ENCODE results near the gene YEATS2. TPM values are rescaled to one million over a fixed set of nuclear protein-coding genes. Genes with fewer than 3 reads are reported as not detected.
"Not testable (repeated sequence)": the region's sequence is repeated elsewhere in the genome, so short reads cannot be mapped to it uniquely, and the experiment has no call there.

Gene YEATS2
- polyA plus RNA-seq, 1 of the 3 experiments (the other 2 are of a cell fraction) = 19.9 TPM

DNA sequence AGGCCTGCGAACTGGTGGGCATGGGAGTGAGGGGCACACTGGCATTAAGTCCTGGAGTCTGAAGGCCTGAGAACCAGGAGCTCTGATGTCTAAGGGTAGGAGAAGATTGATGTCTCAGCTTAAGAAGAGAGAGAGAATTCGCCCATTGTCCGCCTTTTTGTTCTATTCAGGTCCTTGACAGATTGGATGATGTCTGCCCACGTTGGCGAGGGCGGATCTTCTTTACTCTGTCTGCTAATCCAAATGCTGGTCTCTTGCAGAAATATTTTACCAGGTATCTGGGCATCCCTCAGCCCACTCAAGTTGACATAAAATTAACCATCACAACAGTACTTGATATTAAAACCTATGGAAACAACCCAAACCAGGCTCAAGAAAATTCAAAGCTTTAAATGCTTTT lies 83.6 kb downstream of the YEATS2 start:
- Histone ChIP-seq H3K4me2 (no peak overlapping the region), H3K9me3 (no peaks in the 10 kb centered on the region), H3K79me2 (ENCODE audit: insufficient read depth) (peaks cover 9% of the 10 kb centered on the region; the same call in 1 of the 2 replicates), H3K36me3 (replicated peaks in 1 of 2; ENCODE audit: control insufficient read depth in 1 of 2, insufficient read depth in 2 of 2, low read length in 1 of 2) (peaks cover 45 to 74% of the 10 kb centered on the region in 2 experiments), H3K9me2 (no peaks in the 10 kb centered on the region), H3K9ac (no peak overlapping the region), H3F3A (replicated peaks; ENCODE audit: insufficient read depth) (peaks cover 8% of the 10 kb centered on the region), H2AFZ (ENCODE audit: low read depth) (no peak overlapping the region), H3K27me3 (ENCODE audit: insufficient read depth) (no peaks in the 10 kb centered on the region), H3K4me1 (ENCODE audit: control insufficient read depth in 1 of 2, insufficient read depth in 2 of 2, low read depth in 1 of 2, low read length in 1 of 2) (no peaks in the 10 kb centered on the region; a peak in 1 of 4 replicates), H4K20me1 (ENCODE audit: insufficient read depth) (no peaks in the 10 kb centered on the region), H3K4me3 (ENCODE audit: low read depth in 2 of 2, low read length in 1 of 2) (no peak overlapping the region), H3K27ac (ENCODE audit: low read depth in 2 of 2, low read length in 1 of 2) (no peak overlapping the region)
- TF ChIP-seq SMC3 (IDR thresholded peaks at IDR 0.05; ENCODE audit: low read depth, low read length) (no peak), RCOR1 (IDR thresholded peaks at IDR 0.05; ENCODE audit: low read length) (no peak), RXRA (IDR thresholded peaks at IDR 0.05; ENCODE audit: borderline replicate concordance, low read depth) (no peak)
- TF ChIP-seq, protein P1, sequence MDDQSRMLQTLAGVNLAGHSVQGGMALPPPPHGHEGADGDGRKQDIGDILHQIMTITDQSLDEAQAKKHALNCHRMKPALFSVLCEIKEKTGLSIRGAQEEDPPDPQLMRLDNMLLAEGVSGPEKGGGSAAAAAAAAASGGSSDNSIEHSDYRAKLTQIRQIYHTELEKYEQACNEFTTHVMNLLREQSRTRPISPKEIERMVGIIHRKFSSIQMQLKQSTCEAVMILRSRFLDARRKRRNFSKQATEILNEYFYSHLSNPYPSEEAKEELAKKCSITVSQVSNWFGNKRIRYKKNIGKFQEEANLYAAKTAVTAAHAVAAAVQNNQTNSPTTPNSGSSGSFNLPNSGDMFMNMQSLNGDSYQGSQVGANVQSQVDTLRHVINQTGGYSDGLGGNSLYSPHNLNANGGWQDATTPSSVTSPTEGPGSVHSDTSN (IDR thresholded peaks at IDR 0.05) = no peak
- CTCF ChIA-PET = interaction anchor here (1.2 to 1.4 kb wide), 2 partner anchors 12 to 996 kb away, joined by 3 to 4 read pairs; no protein-coding TSS in a partner anchor
- POLR2A ChIA-PET = no interaction called here
- DNase-seq = no peak
- WGBS (ENCODE audit: low lambda C conversion rate) = 98% methylated on average over 6 of the region's 6 CpGs

DNA sequence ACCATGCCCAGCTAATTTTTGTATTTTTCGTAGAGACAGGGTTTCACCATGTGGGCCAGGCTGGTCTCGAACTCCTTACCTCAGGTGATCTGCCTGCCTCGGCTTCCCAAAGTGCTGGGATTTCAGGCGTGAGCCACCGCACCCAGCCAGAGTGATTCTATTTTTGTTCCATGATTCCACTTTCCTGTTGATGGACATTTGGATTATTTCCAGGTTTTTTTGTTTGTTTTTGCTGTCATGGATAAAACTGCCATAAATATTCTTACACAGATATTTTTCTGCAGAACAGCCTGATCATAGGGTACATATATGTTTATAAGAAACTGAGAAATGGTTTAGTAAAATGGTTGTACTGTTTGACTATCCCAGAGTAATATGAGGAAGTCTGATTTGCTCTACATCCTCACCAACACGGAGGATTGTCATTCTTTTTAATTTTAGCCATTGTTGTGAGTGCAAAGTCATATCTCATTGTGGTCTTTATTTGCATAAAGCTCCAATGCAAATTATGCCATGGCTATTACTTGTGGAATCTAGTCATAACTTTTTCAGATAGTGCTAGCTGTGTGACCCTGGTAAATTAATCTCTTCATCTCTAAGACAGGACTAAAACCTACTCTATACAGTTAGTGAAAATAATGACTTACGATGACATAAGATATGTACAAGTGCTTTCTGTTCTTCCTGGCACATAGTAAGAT lies 85.1 kb downstream of the YEATS2 start:
- WGBS (ENCODE audit: low lambda C conversion rate) = 97% methylated on average over 7 of the region's 7 CpGs
- peaks cover 49 to 78% of the 10 kb centered on the region in 2 experiments for H3K36me3 ChIP-seq (replicated peaks in 1 of 2; ENCODE audit: control insufficient read depth in 1 of 2, insufficient read depth in 2 of 2, low read length in 1 of 2)
- no peak overlapping the region for H3K4me2 ChIP-seq
- H3F3A ChIP-seq (replicated peaks; ENCODE audit: insufficient read depth) = peaks cover 8% of the 10 kb centered on the region
- H3K9ac ChIP-seq = no peak overlapping the region
- no peaks in the 10 kb centered on the region; a peak in 1 of 4 replicates for H3K4me1 ChIP-seq (ENCODE audit: control insufficient read depth in 1 of 2, insufficient read depth in 2 of 2, low read depth in 1 of 2, low read length in 1 of 2)
- H3K79me2 ChIP-seq (ENCODE audit: insufficient read depth) = peaks cover 9% of the 10 kb centered on the region; the same call in 1 of the 2 replicates
- no peaks in the 10 kb centered on the region for H4K20me1 ChIP-seq (ENCODE audit: insufficient read depth)
- no peak for DNase-seq
- no peaks in the 10 kb centered on the region for H3K9me3 ChIP-seq
- H2AFZ ChIP-seq (ENCODE audit: low read depth) = no peak overlapping the region
- no peak overlapping the region; a peak in 1 of 4 replicates for H3K27ac ChIP-seq (ENCODE audit: low read depth in 2 of 2, low read length in 1 of 2)
- ChIA-PET CTCF (no interaction called here), POLR2A (no interaction called here)
- TF ChIP-seq MEF2A (IDR thresholded peaks at IDR 0.05; ENCODE audit: borderline replicate concordance, low read depth) (no peak), NFIC (IDR thresholded peaks at IDR 0.05; ENCODE audit: borderline replicate concordance) (no peak), GABPA (IDR thresholded peaks at IDR 0.05; ENCODE audit: low read depth) (no peak), EP300 (IDR thresholded peaks at IDR 0.05; ENCODE audit: borderline replicate concordance in 1 of 2, low read depth in 1 of 2, low read length in 1 of 2) (no peak), MXI1 (IDR thresholded peaks at IDR 0.05; ENCODE audit: low read depth, low read length) (no peak), ELF1 (IDR thresholded peaks at IDR 0.05) (no peak), RFX5 (IDR thresholded peaks at IDR 0.05; ENCODE audit: low read length) (no peak), CHD2 (IDR thresholded peaks at IDR 0.05; ENCODE audit: low read length, partially characterized antibody) (no peak), FOSL2 (IDR thresholded peaks at IDR 0.05; ENCODE audit: borderline replicate concordance, low read depth) (no peak), TCF12 (IDR thresholded peaks at IDR 0.05) (no peak), RXRA (IDR thresholded peaks at IDR 0.05; ENCODE audit: borderline replicate concordance, low read depth) (no peak)
- TF ChIP-seq, protein P2, sequence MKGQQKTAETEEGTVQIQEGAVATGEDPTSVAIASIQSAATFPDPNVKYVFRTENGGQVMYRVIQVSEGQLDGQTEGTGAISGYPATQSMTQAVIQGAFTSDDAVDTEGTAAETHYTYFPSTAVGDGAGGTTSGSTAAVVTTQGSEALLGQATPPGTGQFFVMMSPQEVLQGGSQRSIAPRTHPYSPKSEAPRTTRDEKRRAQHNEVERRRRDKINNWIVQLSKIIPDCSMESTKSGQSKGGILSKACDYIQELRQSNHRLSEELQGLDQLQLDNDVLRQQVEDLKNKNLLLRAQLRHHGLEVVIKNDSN (IDR thresholded peaks at IDR 0.05; ENCODE audit: borderline replicate concordance, low read depth) = no peak
- TF ChIP-seq, protein P3, sequence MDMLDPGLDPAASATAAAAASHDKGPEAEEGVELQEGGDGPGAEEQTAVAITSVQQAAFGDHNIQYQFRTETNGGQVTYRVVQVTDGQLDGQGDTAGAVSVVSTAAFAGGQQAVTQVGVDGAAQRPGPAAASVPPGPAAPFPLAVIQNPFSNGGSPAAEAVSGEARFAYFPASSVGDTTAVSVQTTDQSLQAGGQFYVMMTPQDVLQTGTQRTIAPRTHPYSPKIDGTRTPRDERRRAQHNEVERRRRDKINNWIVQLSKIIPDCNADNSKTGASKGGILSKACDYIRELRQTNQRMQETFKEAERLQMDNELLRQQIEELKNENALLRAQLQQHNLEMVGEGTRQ (IDR thresholded peaks at IDR 0.05; ENCODE audit: borderline replicate concordance, low read depth, low read length) = no peak
- TF ChIP-seq, protein P4, sequence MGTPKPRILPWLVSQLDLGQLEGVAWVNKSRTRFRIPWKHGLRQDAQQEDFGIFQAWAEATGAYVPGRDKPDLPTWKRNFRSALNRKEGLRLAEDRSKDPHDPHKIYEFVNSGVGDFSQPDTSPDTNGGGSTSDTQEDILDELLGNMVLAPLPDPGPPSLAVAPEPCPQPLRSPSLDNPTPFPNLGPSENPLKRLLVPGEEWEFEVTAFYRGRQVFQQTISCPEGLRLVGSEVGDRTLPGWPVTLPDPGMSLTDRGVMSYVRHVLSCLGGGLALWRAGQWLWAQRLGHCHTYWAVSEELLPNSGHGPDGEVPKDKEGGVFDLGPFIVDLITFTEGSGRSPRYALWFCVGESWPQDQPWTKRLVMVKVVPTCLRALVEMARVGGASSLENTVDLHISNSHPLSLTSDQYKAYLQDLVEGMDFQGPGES (IDR thresholded peaks at IDR 0.05; ENCODE audit: low read depth, low read length) = no peak
- H3K27me3 ChIP-seq (ENCODE audit: insufficient read depth) = no peaks in the 10 kb centered on the region
- no peak overlapping the region for H3K4me3 ChIP-seq (ENCODE audit: low read depth in 2 of 2, low read length in 1 of 2)
- no peaks in the 10 kb centered on the region for H3K9me2 ChIP-seq

DNA sequence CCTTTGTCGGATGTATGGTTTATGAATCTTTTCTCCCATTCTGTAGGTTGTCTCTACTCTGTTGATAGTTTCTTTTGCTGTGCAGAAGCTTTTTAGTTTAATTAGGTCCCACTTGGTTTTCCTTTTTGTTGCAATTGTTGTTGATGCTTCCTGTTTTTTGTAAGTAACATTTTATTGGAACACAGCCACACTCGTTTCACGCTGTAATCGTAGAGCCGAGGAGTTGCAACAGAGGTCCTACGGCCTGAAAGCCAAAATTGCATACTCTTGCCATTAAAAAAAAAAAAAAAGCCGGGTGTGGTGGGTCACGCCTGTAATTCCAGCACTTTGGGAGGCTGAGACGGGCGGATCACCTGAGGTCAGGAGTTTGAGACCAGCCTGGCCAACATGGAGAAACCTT lies 86.9 kb downstream of the YEATS2 start:
- 99% methylated on average over 10 of the region's 10 CpGs for WGBS (ENCODE audit: low lambda C conversion rate)
- H3K4me2 ChIP-seq = not testable (repeated sequence)

More for the DNA sequence above, 86.9 kb downstream of the YEATS2 start:
- DNase-seq; H3K27me3 ChIP-seq (ENCODE audit: insufficient read depth); H3K9me2 ChIP-seq; H2AFZ ChIP-seq (ENCODE audit: low read depth); H4K20me1 ChIP-seq (ENCODE audit: insufficient read depth); H3K4me3 ChIP-seq (ENCODE audit: low read depth in 2 of 2, low read length in 1 of 2); H3F3A ChIP-seq (replicated peaks; ENCODE audit: insufficient read depth); H3K4me1 ChIP-seq (ENCODE audit: control insufficient read depth in 1 of 2, insufficient read depth in 2 of 2, low read depth in 1 of 2, low read length in 1 of 2); H3K27ac ChIP-seq (ENCODE audit: low read depth in 2 of 2, low read length in 1 of 2); H3K9me3 ChIP-seq; H3K9ac ChIP-seq; POLR2A ChIA-PET; CTCF ChIA-PET: not testable (repeated sequence)
- H3K79me2 ChIP-seq (ENCODE audit: insufficient read depth) = peaks cover 13% of the 10 kb centered on the region
- peaks cover 45 to 73% of the 10 kb centered on the region in 2 experiments for H3K36me3 ChIP-seq (replicated peaks in 1 of 2; ENCODE audit: control insufficient read depth in 1 of 2, insufficient read depth in 2 of 2, low read length in 1 of 2)

All from SK-N-SH (cell line).